Measurements from ENCODE around the gene NPTN.

NPTN gene

GRCh38 chr15:73632670-73633058, 525 bp downstream of the NPTN start:
- TF ChIP-seq CTCF (IDR thresholded peaks at IDR 0.05) (no peak), ZFX (IDR thresholded peaks at IDR 0.05; ENCODE audit: borderline replicate concordance) (no peak)
- H3K27ac ChIP-seq: peak overlapping the region; percentile 57

- no peak for TF ChIP-seq ZFX (IDR thresholded peaks at IDR 0.05; ENCODE audit: borderline replicate concordance)
- no peak for TF ChIP-seq CTCF (IDR thresholded peaks at IDR 0.05)
- H3K27ac ChIP-seq: peak overlapping the region; percentile 57; the same call in 1 of the 2 replicates
These were observed 1.1 kb downstream of the NPTN start for GRCh38 chr15:73631915-73632669.

GRCh38 chr15:73630921-73631362, 2.2 kb downstream of the NPTN start:
- TF ChIP-seq CTCF (IDR thresholded peaks at IDR 0.05) (no peak), ZFX (IDR thresholded peaks at IDR 0.05; ENCODE audit: borderline replicate concordance) (no peak)
- no peak overlapping the region for H3K27ac ChIP-seq

- H3K27ac ChIP-seq: no peak overlapping the region
- TF ChIP-seq CTCF (IDR thresholded peaks at IDR 0.05) (no peak), ZFX (IDR thresholded peaks at IDR 0.05; ENCODE audit: borderline replicate concordance) (no peak)
These were observed 3.3 kb downstream of the NPTN start for GRCh38 chr15:73629798-73630429.

- H3K27ac ChIP-seq: no peak overlapping the region
- no peak for TF ChIP-seq CTCF (IDR thresholded peaks at IDR 0.05)
- TF ChIP-seq ZFX (IDR thresholded peaks at IDR 0.05; ENCODE audit: borderline replicate concordance): no peak
These were observed 4.0 kb downstream of the NPTN start for GRCh38 chr15:73628976-73629797.

GRCh38 chr15:73628102-73628501, 5.1 kb downstream of the NPTN start:
- no peak overlapping the region for H3K27ac ChIP-seq
- TF ChIP-seq ZFX (IDR thresholded peaks at IDR 0.05; ENCODE audit: borderline replicate concordance): no peak
- no peak for TF ChIP-seq CTCF (IDR thresholded peaks at IDR 0.05)

All from 22Rv1 (cell line).